MCF 10A (cell line): Measurements from ENCODE around the gene MTG2. TPM values are rescaled to one million over a fixed set of nuclear protein-coding genes. Genes with fewer than 3 reads are reported as not detected.

Source experiments
- BruUV-seq: library from RNA; stranded (reverse); fragments of 400-500 nt; replicated peaks from 2 replicates; lab custom pipeline; 2021; lab: Mats Ljungman, UMichigan
- CTCF ChIA-PET: fragments of 300-600 bp; sonication (Branson Sonifier 250); formaldehyde crosslinking; extraction: SDS; loops from one replicate; lab custom pipeline; 2021; ENCODE audit warnings: antibody characterized with exemption, inconsistent platforms; lab: Yijun Ruan, JAX
- POLR2A ChIA-PET: fragments of 300-600, 350-650 bp; sonication (Branson Sonifier 250); formaldehyde crosslinking; extraction: SDS; loops from one replicate; lab custom pipeline; 2020; ENCODE audit warnings: antibody characterized with exemption, inconsistent platforms; lab: Yijun Ruan, JAX
- DNase-seq: peaks from one replicate; pipeline ENCODE4 v3.0.0-alpha.2; 2018; ENCODE audit not compliant: unreplicated experiment
- H3K27ac Mint-ChIP-seq: one replicate; pipeline ENCODE4 v1.8.0; 2022; ENCODE audit warnings: mild to moderate bottlenecking, low read depth, mixed read lengths; ENCODE audit not compliant: unreplicated experiment
- H3K27me3 Mint-ChIP-seq: one replicate; pipeline ENCODE4 v1.8.0; 2022; ENCODE audit warnings: mixed read lengths; ENCODE audit not compliant: insufficient read depth, unreplicated experiment
- H3K36me3 Mint-ChIP-seq: one replicate; pipeline ENCODE4 v1.8.0; 2022; ENCODE audit warnings: mild to moderate bottlenecking, moderate library complexity, mixed read lengths; ENCODE audit not compliant: insufficient read depth, unreplicated experiment
- H3K4me1 Mint-ChIP-seq: one replicate; pipeline ENCODE4 v1.8.0; 2022; ENCODE audit warnings: mixed read lengths; ENCODE audit not compliant: insufficient read depth, unreplicated experiment
- H3K4me3 Mint-ChIP-seq: one replicate; pipeline ENCODE4 v1.8.0; 2022; ENCODE audit warnings: mild to moderate bottlenecking, moderate library complexity, mixed read lengths; ENCODE audit not compliant: unreplicated experiment
- H3K9me3 Mint-ChIP-seq: one replicate; pipeline ENCODE4 v1.8.0; 2022; ENCODE audit warnings: mixed read lengths; ENCODE audit not compliant: unreplicated experiment
- CTCF ChIP-seq: fragments of 200-600 bp; IDR thresholded peaks from one replicate; pipeline ENCODE4 v1.8.0; 2022; ENCODE audit warnings: antibody characterized with exemption, mild to moderate bottlenecking; ENCODE audit not compliant: unreplicated experiment
- intact Hi-C: fragments of 100-400 bp; cut with micrococcal nuclease; formaldehyde crosslinking; loops from 2 replicates; pipeline ENCODE4 v1.14.1; 2022
- total RNA-seq: library from RNA; stranded (reverse); gene quantifications from 2 replicates; pipeline ENCODE4 v1.2.3, GENCODE V29; 2022

Gene MTG2
- total RNA-seq, 1 experiment from 2014 or later = 61.0 TPM

- no TSS peak for BruUV-seq
- intact Hi-C loops = no loop called here
- H3K4me3 Mint-ChIP-seq = no peak overlapping the region
- DNase-seq = no peak
- H3K36me3 Mint-ChIP-seq = peaks cover 75% of the 10 kb centered on the region
- no peaks in the 10 kb centered on the region for H3K4me1 Mint-ChIP-seq
- no peak for TF ChIP-seq CTCF
- POLR2A ChIA-PET = interaction anchor here (0.6 kb wide), 1 partner anchor 58 kb away, joined by 3 read pairs; no protein-coding TSS in a partner anchor
- no peaks in the 10 kb centered on the region for H3K27me3 Mint-ChIP-seq
- no peak overlapping the region for H3K27ac Mint-ChIP-seq
- CTCF ChIA-PET = interaction anchor here (0.6 kb wide), 1 partner anchor 20 kb away, joined by 3 read pairs; no protein-coding TSS in a partner anchor
- no peaks in the 10 kb centered on the region for H3K9me3 Mint-ChIP-seq
Observed at GRCh38 chr20:62168890-62169435, 13.9 kb upstream of the MTG2 start.

GRCh38 chr20:62170536-62170935 is 12.3 kb upstream of the MTG2 start:
- CTCF ChIA-PET = interaction anchor here (1.2 kb wide), 1 partner anchor 330 kb away, joined by 3 read pairs; no protein-coding TSS in a partner anchor
- BruUV-seq = no TSS peak

GRCh38 chr20:62171245-62171644 is 11.6 kb upstream of the MTG2 start:
- CTCF ChIA-PET = interaction anchor here (1.2 kb wide), 1 partner anchor 329 kb away, joined by 3 read pairs; no protein-coding TSS in a partner anchor
- no peak for TF ChIP-seq CTCF
- intact Hi-C loops = no loop called here
- no TSS peak for BruUV-seq
- Mint-ChIP-seq H3K4me3 (no peak overlapping the region), H3K36me3 (peaks cover 72% of the 10 kb centered on the region), H3K4me1 (no peaks in the 10 kb centered on the region), H3K27ac (no peak overlapping the region), H3K9me3 (no peaks in the 10 kb centered on the region), H3K27me3 (no peaks in the 10 kb centered on the region)
- POLR2A ChIA-PET = interaction anchor here (1.2 to 1.9 kb wide), 4 partner anchors 10 to 28 kb away, joined by 3 to 7 read pairs (median 4); partner anchors contain the start of genes MTG2, PSMA7 and SS18L1
- no peak for DNase-seq

More at GRCh38 chr20:62170536-62170935, 12.3 kb upstream of the MTG2 start:
- peaks cover 78% of the 10 kb centered on the region for H3K36me3 Mint-ChIP-seq
- no peaks in the 10 kb centered on the region for H3K4me1 Mint-ChIP-seq
- POLR2A ChIA-PET = interaction anchor here (1.9 kb wide), 1 partner anchor 13 kb away, joined by 7 read pairs; the partner anchor contains the start of gene MTG2
- no peaks in the 10 kb centered on the region for H3K27me3 Mint-ChIP-seq
- no peak for TF ChIP-seq CTCF
- no peak for DNase-seq
- no peak overlapping the region for H3K27ac Mint-ChIP-seq
- H3K9me3 Mint-ChIP-seq = no peaks in the 10 kb centered on the region
- no peak overlapping the region for H3K4me3 Mint-ChIP-seq
- intact Hi-C loops = no loop called here

GRCh38 chr20:62172666-62173065 is 10.2 kb upstream of the MTG2 start:
- H3K27me3 Mint-ChIP-seq = no peaks in the 10 kb centered on the region
- BruUV-seq = no TSS peak
- no peaks in the 10 kb centered on the region for H3K4me1 Mint-ChIP-seq
- ChIA-PET POLR2A (interaction anchor here (0.7 to 1.8 kb wide), 3 partner anchors 9 to 65 kb away, joined by 3 to 5 read pairs (median 4); partner anchors contain the start of gene MTG2), CTCF (no interaction called here)
- intact Hi-C loops = no loop called here
- H3K9me3 Mint-ChIP-seq = no peaks in the 10 kb centered on the region
- no peak for DNase-seq
- no peak for TF ChIP-seq CTCF
- H3K4me3 Mint-ChIP-seq = no peak overlapping the region
- no peak overlapping the region for H3K27ac Mint-ChIP-seq
- H3K36me3 Mint-ChIP-seq = peaks cover 63% of the 10 kb centered on the region
